ENCODE measurements around the gene RAP1B.

RAP1B gene

DNA sequence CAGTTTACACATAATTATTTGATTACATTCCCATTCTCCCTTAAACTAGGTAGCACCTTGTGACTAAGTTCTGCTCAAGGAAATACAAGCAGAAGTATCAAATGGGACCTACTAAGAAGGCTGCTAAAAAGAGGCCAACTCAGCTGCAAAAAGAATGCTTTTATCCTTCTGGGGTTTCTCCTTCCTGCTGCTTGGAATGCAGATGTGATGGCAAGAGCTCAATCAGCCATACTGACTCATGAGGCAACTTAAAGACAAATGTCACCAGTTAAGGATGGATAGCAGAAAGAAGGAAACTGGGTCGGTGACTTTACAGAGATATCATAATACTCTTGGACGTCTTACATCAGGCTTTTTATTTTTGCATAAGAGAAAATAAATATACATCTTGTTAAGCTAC is 38.0 kb upstream of the RAP1B start:
- TF ChIP-seq, protein P1, sequence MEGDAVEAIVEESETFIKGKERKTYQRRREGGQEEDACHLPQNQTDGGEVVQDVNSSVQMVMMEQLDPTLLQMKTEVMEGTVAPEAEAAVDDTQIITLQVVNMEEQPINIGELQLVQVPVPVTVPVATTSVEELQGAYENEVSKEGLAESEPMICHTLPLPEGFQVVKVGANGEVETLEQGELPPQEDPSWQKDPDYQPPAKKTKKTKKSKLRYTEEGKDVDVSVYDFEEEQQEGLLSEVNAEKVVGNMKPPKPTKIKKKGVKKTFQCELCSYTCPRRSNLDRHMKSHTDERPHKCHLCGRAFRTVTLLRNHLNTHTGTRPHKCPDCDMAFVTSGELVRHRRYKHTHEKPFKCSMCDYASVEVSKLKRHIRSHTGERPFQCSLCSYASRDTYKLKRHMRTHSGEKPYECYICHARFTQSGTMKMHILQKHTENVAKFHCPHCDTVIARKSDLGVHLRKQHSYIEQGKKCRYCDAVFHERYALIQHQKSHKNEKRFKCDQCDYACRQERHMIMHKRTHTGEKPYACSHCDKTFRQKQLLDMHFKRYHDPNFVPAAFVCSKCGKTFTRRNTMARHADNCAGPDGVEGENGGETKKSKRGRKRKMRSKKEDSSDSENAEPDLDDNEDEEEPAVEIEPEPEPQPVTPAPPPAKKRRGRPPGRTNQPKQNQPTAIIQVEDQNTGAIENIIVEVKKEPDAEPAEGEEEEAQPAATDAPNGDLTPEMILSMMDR (IDR thresholded peaks at IDR 0.05; ENCODE audit: low read depth, low read length) = no peak
- no peak overlapping the region for H3K27ac ChIP-seq
- no peaks in the 10 kb centered on the region for H3K36me3 ChIP-seq

DNA sequence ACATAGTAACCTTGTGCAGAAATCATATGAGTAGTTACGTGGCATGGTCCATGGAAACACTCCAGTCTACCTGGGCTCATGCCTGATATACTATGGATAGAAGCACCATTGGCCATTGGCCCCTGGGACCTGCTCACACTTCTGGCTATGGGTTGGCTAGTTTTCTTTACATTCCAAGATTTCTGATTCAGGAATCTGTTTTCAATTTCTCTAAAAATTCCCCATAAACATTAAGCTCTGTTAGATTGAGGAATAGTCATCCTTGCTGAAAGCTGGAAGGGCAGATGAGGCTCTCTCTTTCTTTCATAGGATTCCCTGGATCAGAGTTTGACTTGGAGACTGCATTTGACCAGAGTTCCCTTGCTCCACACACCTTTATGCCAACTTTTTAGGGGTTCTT is 37.3 kb upstream of the RAP1B start:
- TF ChIP-seq, protein P1 (IDR thresholded peaks at IDR 0.05; ENCODE audit: low read depth, low read length) = no peak
- no peak for DNase-seq
- H3K4me3 ChIP-seq (ENCODE audit: low read depth, low read length) = no peak overlapping the region

More for the DNA sequence above, 38.0 kb upstream of the RAP1B start:
- H3K27me3 ChIP-seq (ENCODE audit: insufficient read depth, low read depth, severe bottlenecking) = no peaks in the 10 kb centered on the region
- no peaks in the 10 kb centered on the region for H3K9me3 ChIP-seq (ENCODE audit: severe bottlenecking)
- DNase-seq = no peak
- H3K4me3 ChIP-seq (ENCODE audit: low read depth, low read length) = no peak overlapping the region

DNA sequence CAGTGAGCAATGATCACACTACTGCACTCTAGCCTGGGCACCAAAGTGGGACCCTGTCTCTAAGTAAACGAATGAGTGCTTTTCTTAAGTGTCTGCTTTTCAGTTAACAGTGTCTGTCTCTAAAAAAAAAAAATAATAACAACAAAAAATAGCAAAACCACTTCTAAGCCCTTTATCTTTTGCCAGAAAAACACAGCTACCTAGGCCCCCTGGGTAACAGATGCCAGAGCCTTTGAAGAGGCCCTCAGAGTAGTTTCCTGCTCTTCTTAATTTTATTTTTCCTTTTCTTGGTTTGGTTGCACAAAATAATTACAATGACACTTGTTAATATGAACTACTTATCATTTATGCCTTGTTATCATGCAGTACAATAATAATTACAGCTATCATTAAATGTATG is 32.8 kb upstream of the RAP1B start:
- H3K27me3 ChIP-seq (ENCODE audit: insufficient read depth, low read depth, severe bottlenecking) = no peaks in the 10 kb centered on the region
- no peak for DNase-seq
- TF ChIP-seq, protein P1 (IDR thresholded peaks at IDR 0.05; ENCODE audit: low read depth, low read length) = no peak
- H3K27ac ChIP-seq = no peak overlapping the region
- H3K36me3 ChIP-seq = no peaks in the 10 kb centered on the region
- H3K4me3 ChIP-seq (ENCODE audit: low read depth, low read length) = no peak overlapping the region
- no peaks in the 10 kb centered on the region for H3K9me3 ChIP-seq (ENCODE audit: severe bottlenecking)

More for the DNA sequence above, 37.3 kb upstream of the RAP1B start:
- Histone ChIP-seq H3K9me3 (ENCODE audit: severe bottlenecking) (no peaks in the 10 kb centered on the region), H3K27me3 (ENCODE audit: insufficient read depth, low read depth, severe bottlenecking) (no peaks in the 10 kb centered on the region), H3K27ac (no peak overlapping the region), H3K36me3 (no peaks in the 10 kb centered on the region)

DNA sequence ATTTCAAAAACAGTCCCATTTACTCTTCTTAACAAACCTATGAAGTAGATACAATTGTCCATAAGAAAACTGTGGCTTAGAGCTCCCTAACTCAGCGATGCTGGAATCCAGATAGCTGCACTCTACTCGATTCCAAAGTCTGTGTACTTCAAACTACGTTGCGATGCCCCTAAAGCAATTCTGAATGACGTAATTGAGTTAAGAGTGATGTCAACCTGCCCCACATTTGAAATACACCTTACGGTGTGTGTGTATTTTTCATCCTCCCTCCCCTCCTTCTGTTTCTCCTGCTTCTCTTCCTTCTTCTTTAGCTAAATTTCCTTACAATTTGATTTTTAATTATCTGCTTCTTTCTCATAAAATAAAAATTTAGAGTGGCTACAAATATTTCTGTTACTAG is 31.9 kb upstream of the RAP1B start:
- Histone ChIP-seq H3K36me3 (no peaks in the 10 kb centered on the region), H3K9me3 (ENCODE audit: severe bottlenecking) (no peaks in the 10 kb centered on the region), H3K27me3 (ENCODE audit: insufficient read depth, low read depth, severe bottlenecking) (no peaks in the 10 kb centered on the region), H3K27ac (no peak overlapping the region), H3K4me3 (ENCODE audit: low read depth, low read length) (no peak overlapping the region)
- TF ChIP-seq, protein P1 (IDR thresholded peaks at IDR 0.05; ENCODE audit: low read depth, low read length) = no peak
- no peak for DNase-seq

DNA sequence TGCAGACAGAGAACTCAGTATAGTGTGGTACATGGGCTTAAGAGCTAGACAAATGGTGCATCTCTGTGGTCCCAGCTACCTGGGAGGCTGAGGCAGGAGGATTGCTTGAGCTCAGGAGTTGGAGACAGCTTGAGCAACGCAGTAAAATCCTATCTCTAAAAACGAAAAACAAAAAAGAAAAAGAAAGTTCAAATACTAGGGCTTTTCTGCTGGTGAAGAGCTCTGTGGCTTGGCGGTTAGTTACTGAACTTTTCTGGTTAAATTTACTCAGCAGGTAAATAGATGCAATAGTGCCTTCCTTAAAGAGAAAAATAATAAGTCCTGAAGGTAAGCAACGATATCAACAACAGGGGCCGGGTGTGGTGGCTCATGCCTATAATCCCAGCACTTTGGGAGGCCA is 31.4 kb upstream of the RAP1B start:
- DNase-seq = no peak
- Histone ChIP-seq H3K36me3 (no peaks in the 10 kb centered on the region), H3K27ac (no peak overlapping the region), H3K9me3 (ENCODE audit: severe bottlenecking) (no peaks in the 10 kb centered on the region), H3K4me3 (ENCODE audit: low read depth, low read length) (no peak overlapping the region), H3K27me3 (ENCODE audit: insufficient read depth, low read depth, severe bottlenecking) (no peaks in the 10 kb centered on the region)
- TF ChIP-seq, protein P1 (IDR thresholded peaks at IDR 0.05; ENCODE audit: low read depth, low read length) = no peak

DNA sequence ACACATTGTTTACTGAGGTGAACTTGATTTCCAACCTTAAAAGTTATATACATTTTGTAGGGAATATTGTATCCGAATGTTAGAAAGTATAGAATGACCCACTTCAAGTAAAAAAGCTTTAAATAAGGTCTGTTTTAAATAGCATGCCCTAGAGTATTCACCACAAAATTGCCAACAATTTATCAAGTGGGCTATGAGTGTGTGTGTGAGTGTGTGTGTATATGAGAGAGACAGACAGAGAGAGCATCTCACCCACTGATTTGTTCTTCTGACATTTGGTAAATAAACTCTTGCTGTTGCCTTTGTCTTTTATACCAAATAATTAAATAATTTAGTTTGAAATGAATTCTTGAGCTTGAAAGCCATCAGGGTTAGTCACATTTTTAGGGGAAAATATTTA is 29.8 kb upstream of the RAP1B start:
- H3K4me3 ChIP-seq (ENCODE audit: low read depth, low read length) = no peak overlapping the region
- no peaks in the 10 kb centered on the region for H3K36me3 ChIP-seq
- H3K27me3 ChIP-seq (ENCODE audit: insufficient read depth, low read depth, severe bottlenecking) = no peaks in the 10 kb centered on the region
- DNase-seq = no peak
- TF ChIP-seq, protein P1 (IDR thresholded peaks at IDR 0.05; ENCODE audit: low read depth, low read length) = no peak
- no peak overlapping the region for H3K27ac ChIP-seq
- H3K9me3 ChIP-seq (ENCODE audit: severe bottlenecking) = no peaks in the 10 kb centered on the region
